Panc1 (cell line): ENCODE results near the gene LDAF1.

Source experiments
- CTCF ChIP-seq: fragments of 450-650 bp; IDR thresholded peaks from 2 replicates; pipeline ENCODE4 v1.5.1; 2017; ENCODE audit warnings: mild to moderate bottlenecking
- POLR2AphosphoS5 ChIP-seq: IDR thresholded peaks from 2 replicates; pipeline ENCODE4 v1.6.1; 2012; ENCODE audit warnings: mild to moderate bottlenecking, low read depth, low read length, moderate library complexity
- SIN3A ChIP-seq: IDR thresholded peaks from 2 replicates; pipeline ENCODE4 v1.6.1; 2012; ENCODE audit warnings: low read depth, mild to moderate bottlenecking, low read length, moderate library complexity, borderline replicate concordance; ENCODE audit not compliant: insufficient read depth
- TCF7L2 ChIP-seq: IDR thresholded peaks from 2 replicates; pipeline ENCODE4 v1.6.1; 2011; ENCODE audit warnings: mild to moderate bottlenecking, low read depth, low read length, inconsistent platforms

GRCh38 chr16:21186326-21186691, 27.8 kb downstream of the LDAF1 start:
- TF ChIP-seq CTCF (no peak), TCF7L2 (no peak), SIN3A (no peak), POLR2AphosphoS5 (no peak)
